Stimulated activated CD4-positive, alpha-beta T cell treated with anti-CD3 and anti-CD28 coated beads, Interleukin-2, amount 100 ng/mL, for 4 hours (primary cell): ENCODE results near the gene FLCN.
"Not testable (repeated sequence)": the region's sequence is repeated elsewhere in the genome, so short reads cannot be mapped to it uniquely, and the experiment has no call there.

Experiments used
- DNase-seq: peaks from one replicate; pipeline ENCODE4 v3.0.0-alpha.2; 2020; ENCODE audit warnings: low read depth

The FLCN gene

GRCh38 chr17:17237026-17237799 lies at the start of gene FLCN:
Gene FLCN (minus strand): TSS chr17:17237168. CDS start chr17:17228137, 9,031 bp downstream.
- peak; percentile 90 for DNase-seq

- no peak for DNase-seq
These were observed 49.0 kb upstream of the FLCN start for GRCh38 chr17:17285951-17286350.

- DNase-seq, result peak; percentile 96
These were observed 43.9 kb upstream of the FLCN start, which contains the start of gene COPS3 for GRCh38 chr17:17280613-17281549. Gene COPS3 (minus strand): TSS chr17:17281246. CDS start chr17:17281186, 60 bp downstream.

- no peak for DNase-seq
These were observed 42.3 kb upstream of the FLCN start for GRCh38 chr17:17279316-17279715.

- DNase-seq, result not testable (repeated sequence)
These were observed 40.5 kb upstream of the FLCN start for GRCh38 chr17:17277431-17277830.

- no peak for DNase-seq
These were observed 39.0 kb upstream of the FLCN start for GRCh38 chr17:17275971-17276370.

- no peak for DNase-seq
These were observed 33.2 kb upstream of the FLCN start for GRCh38 chr17:17269926-17270773.

- no peak for DNase-seq
These were observed 27.5 kb upstream of the FLCN start for GRCh38 chr17:17264430-17264829.

- DNase-seq, result no peak
These were observed 22.0 kb upstream of the FLCN start for GRCh38 chr17:17258998-17259397.

- DNase-seq, result no peak
These were observed 21.0 kb upstream of the FLCN start for GRCh38 chr17:17258011-17258410.

- no peak for DNase-seq
These were observed 19.3 kb upstream of the FLCN start for GRCh38 chr17:17256316-17256715.

- DNase-seq, result not testable (repeated sequence)
These were observed 18.7 kb upstream of the FLCN start for GRCh38 chr17:17255689-17256088.

GRCh38 chr17:17254036-17254435 lies 17.1 kb upstream of the FLCN start:
- DNase-seq, result no peak

GRCh38 chr17:17253406-17253805 lies 16.4 kb upstream of the FLCN start:
- DNase-seq, result no peak

- no peak for DNase-seq
These were observed 15.2 kb upstream of the FLCN start for GRCh38 chr17:17252149-17252661.

- no peak for DNase-seq
These were observed 9.9 kb upstream of the FLCN start for GRCh38 chr17:17246879-17247278.

- no peak for DNase-seq
These were observed 6.2 kb upstream of the FLCN start for GRCh38 chr17:17243163-17243562.

GRCh38 chr17:17242246-17242645 lies 5.3 kb upstream of the FLCN start:
- DNase-seq, result no peak

GRCh38 chr17:17241656-17242055 lies 4.7 kb upstream of the FLCN start:
- no peak for DNase-seq

GRCh38 chr17:17239832-17240231 lies 2.9 kb upstream of the FLCN start:
- DNase-seq, result no peak

- DNase-seq, result no peak
These were observed 508 bp downstream of the FLCN start for GRCh38 chr17:17236295-17237025.
